ENCODE results near the gene MSI1.

The MSI1 gene

GRCh38 chr12:120376934-120377572 lies 8.1 kb upstream of the MSI1 start:
- DNase-seq (ENCODE audit: low read depth), result no peak
- no peak for TF ChIP-seq CTCF (conservative IDR thresholded peaks at IDR 0.05; ENCODE audit: low read depth, low read length)

GRCh38 chr12:120376416-120376815 lies 7.5 kb upstream of the MSI1 start:
- H3K4me3 ChIP-seq (ENCODE audit: low read length), result no peak overlapping the region
- TF ChIP-seq CTCF (conservative IDR thresholded peaks at IDR 0.05; ENCODE audit: low read depth, low read length), result no peak
- no peak for DNase-seq (ENCODE audit: low read depth)

More at GRCh38 chr12:120376934-120377572, 8.1 kb upstream of the MSI1 start:
- H3K4me3 ChIP-seq (ENCODE audit: low read length), result no peak overlapping the region

- DNase-seq (ENCODE audit: low read depth), result no peak
- no peak for TF ChIP-seq CTCF (conservative IDR thresholded peaks at IDR 0.05; ENCODE audit: low read depth, low read length)
- no peak overlapping the region for H3K4me3 ChIP-seq (ENCODE audit: low read length)
Observed at GRCh38 chr12:120376009-120376408, 7.0 kb upstream of the MSI1 start.

GRCh38 chr12:120373683-120374082 lies 4.7 kb upstream of the MSI1 start:
- no peak for DNase-seq (ENCODE audit: low read depth)
- no peak overlapping the region for H3K4me3 ChIP-seq (ENCODE audit: low read length)
- TF ChIP-seq CTCF (conservative IDR thresholded peaks at IDR 0.05; ENCODE audit: low read depth, low read length), result no peak

- no peak for DNase-seq (ENCODE audit: low read depth)
- H3K4me3 ChIP-seq (ENCODE audit: low read length), result no peak overlapping the region
- TF ChIP-seq CTCF (conservative IDR thresholded peaks at IDR 0.05; ENCODE audit: low read depth, low read length), result no peak
Observed at GRCh38 chr12:120370343-120371243, 1.6 kb upstream of the MSI1 start.

- no peak for DNase-seq (ENCODE audit: low read depth)
- no peak for TF ChIP-seq CTCF (conservative IDR thresholded peaks at IDR 0.05; ENCODE audit: low read depth, low read length)
- peak overlapping the region; percentile 59 for H3K4me3 ChIP-seq (ENCODE audit: low read length)
Observed at GRCh38 chr12:120369603-120370342, 809 bp upstream of the MSI1 start.

Measured in retinal pigment epithelial cell (primary cell).